ENCODE measurements around the gene PRICKLE2.

DNA sequence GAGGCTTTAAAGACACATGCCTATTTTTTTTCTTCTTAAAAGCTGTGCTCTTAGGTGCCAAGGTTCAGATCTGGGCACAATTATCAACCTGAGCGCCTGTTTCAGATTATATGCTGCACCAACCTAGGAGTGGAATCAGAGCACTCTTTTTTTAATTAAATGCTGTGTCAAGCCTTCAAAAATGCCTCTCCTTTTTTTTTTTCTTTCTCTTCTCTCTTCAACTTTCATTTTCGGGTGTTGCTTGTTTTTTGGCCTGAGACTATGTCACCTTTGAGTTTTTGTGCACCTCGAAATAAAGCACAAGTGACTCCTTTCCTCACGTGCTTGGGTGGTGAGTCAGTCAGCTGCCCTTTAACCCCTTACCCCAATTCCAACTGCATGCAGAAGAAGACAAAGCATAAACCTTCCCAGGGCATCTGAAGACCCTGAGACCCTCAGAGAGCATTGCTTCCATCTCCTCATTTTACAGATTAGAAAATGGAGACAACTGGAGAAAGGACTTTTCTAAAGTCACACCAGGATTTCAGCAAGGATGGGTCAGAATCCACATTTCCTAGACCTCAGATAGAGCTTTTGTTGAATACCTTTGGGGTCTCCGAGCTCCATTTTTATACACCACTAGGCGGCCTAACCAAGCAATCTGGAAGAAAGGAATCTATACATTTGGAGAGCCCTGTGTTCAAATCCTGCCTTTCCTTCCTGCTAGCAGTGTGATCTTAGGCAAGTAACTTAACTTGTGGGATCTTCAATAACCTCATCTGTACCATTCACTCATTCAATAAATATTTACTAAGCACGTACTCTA is 631 bp upstream of the PRICKLE2 start:
- no peak for TF ChIP-seq HNF4A (conservative IDR thresholded peaks at IDR 0.05)
- TF ChIP-seq, protein P1, sequence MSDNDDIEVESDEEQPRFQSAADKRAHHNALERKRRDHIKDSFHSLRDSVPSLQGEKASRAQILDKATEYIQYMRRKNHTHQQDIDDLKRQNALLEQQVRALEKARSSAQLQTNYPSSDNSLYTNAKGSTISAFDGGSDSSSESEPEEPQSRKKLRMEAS (IDR thresholded peaks at IDR 0.05): no peak
- TF ChIP-seq EGR1 (IDR thresholded peaks at IDR 0.05; ENCODE audit: low read depth in 2 of 2): no peak
- TF ChIP-seq, protein P2, sequence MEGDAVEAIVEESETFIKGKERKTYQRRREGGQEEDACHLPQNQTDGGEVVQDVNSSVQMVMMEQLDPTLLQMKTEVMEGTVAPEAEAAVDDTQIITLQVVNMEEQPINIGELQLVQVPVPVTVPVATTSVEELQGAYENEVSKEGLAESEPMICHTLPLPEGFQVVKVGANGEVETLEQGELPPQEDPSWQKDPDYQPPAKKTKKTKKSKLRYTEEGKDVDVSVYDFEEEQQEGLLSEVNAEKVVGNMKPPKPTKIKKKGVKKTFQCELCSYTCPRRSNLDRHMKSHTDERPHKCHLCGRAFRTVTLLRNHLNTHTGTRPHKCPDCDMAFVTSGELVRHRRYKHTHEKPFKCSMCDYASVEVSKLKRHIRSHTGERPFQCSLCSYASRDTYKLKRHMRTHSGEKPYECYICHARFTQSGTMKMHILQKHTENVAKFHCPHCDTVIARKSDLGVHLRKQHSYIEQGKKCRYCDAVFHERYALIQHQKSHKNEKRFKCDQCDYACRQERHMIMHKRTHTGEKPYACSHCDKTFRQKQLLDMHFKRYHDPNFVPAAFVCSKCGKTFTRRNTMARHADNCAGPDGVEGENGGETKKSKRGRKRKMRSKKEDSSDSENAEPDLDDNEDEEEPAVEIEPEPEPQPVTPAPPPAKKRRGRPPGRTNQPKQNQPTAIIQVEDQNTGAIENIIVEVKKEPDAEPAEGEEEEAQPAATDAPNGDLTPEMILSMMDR (IDR thresholded peaks at IDR 0.05; ENCODE audit: low read depth, low read length, missing input control): no peak
- no peak for TF ChIP-seq TAF1 (conservative IDR thresholded peaks at IDR 0.05)
- no peak for TF ChIP-seq YY1 (IDR thresholded peaks at IDR 0.05)
- TF ChIP-seq, protein P3, sequence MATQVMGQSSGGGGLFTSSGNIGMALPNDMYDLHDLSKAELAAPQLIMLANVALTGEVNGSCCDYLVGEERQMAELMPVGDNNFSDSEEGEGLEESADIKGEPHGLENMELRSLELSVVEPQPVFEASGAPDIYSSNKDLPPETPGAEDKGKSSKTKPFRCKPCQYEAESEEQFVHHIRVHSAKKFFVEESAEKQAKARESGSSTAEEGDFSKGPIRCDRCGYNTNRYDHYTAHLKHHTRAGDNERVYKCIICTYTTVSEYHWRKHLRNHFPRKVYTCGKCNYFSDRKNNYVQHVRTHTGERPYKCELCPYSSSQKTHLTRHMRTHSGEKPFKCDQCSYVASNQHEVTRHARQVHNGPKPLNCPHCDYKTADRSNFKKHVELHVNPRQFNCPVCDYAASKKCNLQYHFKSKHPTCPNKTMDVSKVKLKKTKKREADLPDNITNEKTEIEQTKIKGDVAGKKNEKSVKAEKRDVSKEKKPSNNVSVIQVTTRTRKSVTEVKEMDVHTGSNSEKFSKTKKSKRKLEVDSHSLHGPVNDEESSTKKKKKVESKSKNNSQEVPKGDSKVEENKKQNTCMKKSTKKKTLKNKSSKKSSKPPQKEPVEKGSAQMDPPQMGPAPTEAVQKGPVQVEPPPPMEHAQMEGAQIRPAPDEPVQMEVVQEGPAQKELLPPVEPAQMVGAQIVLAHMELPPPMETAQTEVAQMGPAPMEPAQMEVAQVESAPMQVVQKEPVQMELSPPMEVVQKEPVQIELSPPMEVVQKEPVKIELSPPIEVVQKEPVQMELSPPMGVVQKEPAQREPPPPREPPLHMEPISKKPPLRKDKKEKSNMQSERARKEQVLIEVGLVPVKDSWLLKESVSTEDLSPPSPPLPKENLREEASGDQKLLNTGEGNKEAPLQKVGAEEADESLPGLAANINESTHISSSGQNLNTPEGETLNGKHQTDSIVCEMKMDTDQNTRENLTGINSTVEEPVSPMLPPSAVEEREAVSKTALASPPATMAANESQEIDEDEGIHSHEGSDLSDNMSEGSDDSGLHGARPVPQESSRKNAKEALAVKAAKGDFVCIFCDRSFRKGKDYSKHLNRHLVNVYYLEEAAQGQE (IDR thresholded peaks at IDR 0.05): peak; percentile 7
- no peak for TF ChIP-seq GABPA (IDR thresholded peaks at IDR 0.05 in 1 of 2, conservative IDR thresholded peaks at IDR 0.05 in 1 of 2)

All from liver (tissue), 3 donors.